NCI-H2196 (cell line): ENCODE results near the gene FSD1.
"Not testable (repeated sequence)": the region's sequence is repeated elsewhere in the genome, so short reads cannot be mapped to it uniquely, and the experiment has no call there.

Experiments
- DNase-seq: peaks from one replicate; lab custom pipeline; 2025; ENCODE audit not compliant: unreplicated experiment; lab: John Stamatoyannopoulos, UW

Gene FSD1

DNA sequence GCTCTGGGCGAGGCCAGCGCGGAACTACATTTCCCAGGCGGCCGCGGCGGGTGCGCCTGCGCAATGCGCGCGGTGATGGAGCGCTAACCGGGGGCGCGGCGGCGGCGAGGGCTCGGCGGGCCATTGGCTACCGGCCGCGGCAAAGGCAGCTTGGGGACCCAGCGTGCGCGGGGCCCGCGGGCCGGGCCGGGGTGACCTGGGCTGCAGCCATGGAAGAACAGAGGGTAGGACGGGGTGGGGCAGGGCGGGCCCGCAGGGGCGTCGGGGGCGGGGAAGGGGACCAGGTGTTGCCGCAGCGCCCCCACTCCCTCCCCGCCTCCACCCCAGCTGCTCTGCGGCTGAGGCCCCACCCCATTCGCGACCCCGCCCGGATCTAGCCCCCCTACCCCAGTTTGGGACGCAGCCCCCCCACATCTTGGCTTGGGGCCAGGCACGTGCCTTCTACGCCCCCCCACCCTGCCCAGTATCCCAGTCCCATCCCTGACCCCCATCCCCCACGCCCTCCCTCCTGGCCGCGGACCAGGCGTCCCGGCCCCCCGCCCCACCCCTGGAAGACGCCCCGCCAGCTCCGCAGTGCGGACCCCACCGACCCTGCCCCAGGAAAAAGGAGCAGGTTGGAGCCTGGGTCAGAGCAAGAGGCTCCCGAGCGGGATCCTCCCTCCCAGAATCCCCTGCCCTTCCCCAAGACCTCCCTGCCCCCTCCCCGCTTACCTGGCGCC lies at the start of gene FSD1:
TSS of gene FSD1 (plus strand) at position 61 of the 719 bp plus-strand sequence. CDS start at position 210, 149 bp downstream.
- peak; percentile 79 for DNase-seq

DNA sequence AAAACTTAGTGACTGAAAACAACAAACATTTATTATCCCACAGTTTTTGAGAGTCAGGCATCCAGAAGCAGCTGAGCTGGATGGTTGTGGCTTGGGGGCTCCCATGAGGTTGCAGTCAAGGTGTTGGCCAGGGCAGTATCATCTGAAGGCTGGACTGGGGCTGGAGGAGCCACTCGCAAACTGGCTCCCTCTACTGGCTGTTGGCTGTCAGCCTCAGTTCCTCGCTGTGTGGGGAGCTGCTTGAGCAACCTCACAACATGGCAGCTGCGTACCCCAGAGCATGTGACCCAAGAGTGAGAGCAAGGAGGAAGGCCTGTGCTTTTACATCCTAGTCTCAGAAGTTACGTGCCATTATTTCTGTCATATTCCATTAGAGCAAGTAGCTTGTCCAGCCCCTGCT lies 47.8 kb upstream of the FSD1 start:
- DNase-seq: no peak

GRCh38 chr19:4257025-4257424 lies 47.4 kb upstream of the FSD1 start:
- no peak for DNase-seq

DNA sequence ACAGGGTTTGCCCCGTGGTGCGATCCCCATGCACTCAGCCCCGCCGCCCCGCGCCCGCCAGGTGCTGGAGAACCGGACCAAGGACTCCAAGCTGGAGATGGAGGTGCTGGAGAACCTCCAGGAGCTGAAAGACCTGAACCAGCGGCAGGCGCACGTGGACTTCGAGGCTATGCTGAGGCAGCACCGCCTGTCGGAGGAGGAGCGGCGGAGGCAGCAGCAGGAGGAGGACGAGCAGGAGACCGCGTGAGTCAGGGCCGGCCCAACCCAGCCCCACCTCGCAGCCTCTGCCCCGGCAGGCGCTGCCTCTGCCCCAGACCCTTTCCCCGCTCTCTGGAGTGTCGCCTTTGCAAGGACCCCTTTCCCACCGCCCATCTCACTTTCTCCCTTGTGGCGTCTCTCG lies 46.2 kb upstream of the FSD1 start:
- DNase-seq: no peak

GRCh38 chr19:4260613-4261191 lies 43.7 kb upstream of the FSD1 start:
- no peak for DNase-seq

DNA sequence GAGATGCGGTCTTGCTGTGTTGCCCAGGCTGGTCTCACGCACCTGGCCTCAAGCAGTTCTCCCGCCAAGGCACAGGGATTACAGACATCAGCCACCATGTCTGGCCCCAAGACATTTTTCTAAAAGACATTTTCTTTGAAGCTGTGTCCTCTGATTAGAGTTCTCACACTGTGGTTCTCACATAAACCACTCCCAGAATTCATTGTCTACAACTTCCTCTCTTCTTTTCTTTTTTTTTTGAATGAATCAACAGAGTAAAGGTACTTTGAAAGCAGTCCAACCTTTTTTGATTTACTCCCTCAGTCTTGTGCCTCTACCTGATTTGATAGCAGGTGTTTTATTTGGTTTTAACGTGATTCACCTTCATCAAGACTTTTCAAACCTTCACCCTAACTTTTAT lies 39.6 kb upstream of the FSD1 start:
- no peak for DNase-seq

DNA sequence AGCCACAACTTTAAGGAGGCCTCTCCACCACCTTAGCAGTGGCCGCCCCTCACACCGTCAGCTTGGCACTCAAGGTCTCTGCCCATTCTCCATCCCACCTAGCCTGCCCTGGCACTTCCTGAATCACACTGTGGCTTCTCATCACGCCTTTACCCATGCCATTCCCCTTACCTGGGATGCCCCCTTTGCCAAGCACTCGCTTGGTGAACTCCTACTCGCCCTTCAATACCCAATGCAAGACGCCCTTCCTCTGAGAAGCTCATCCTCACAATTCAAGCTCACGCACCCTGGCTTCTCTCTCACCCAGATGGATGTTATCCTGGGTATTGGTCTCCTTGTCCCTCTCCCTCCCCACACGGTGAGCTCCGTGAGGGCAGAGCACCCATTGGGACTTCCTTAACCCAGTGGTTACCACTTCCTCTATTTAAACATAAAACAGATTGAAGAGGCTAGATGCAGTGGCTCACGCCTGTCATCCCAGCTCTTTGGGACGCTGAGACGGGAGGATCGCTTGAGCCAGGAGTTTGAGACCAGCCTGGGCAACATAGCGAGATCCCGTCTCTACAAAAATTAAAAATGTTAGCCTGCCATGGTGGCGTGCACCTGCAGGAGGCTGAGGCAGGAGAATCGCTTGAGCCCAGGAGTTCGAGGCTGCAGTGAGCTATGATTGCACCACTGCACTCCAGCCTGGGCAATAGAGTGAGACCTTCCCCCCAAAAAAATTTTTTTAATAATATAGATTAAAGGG lies 38.0 kb upstream of the FSD1 start:
- no peak for DNase-seq

- DNase-seq: peak; percentile 46
Measured at GRCh38 chr19:4267101-4267900, 37.1 kb upstream of the FSD1 start.

DNA sequence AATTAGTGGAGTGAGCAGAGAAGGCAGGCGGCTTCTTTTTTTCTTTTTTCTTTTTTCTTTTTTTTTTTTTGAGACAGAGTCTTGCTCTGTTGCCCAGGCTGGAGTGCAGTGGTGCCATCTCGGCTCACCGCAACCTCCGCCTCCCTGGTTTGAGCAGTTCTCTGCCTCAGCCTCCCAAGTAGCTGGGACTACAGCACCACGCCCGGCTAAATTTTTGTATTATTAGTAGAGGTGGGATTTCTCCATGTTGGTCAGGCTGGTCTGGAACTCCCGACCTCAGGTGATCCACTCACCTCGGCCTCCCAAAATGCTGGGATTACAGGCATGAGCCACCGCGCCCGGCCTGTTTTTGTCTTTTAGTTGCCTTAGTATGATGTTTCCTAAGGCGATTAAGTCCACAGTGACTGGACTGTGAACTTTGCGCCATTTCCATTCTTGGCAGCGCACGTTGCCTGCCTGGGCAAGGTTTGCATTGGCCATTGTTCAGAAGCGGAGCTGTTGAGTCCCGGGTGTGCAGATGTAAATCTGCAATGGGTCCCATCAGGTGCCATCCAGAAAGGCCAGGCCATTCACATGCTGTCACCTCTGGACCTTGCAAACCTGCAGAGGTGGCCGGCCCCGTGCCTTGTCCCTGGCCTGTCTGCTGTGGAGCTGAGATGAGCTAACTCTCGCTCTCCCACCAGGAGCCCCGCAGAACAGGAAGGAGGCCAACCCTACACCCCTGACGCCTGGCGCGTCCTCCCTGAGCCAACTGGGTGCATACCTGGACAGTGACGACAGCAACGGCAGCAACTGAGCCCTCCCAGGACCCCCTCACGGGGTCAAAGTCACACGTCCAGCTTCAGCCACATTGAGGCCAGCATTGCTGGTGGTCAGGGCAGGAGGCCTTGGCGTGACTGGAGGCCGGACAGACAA lies 36.2 kb upstream of the FSD1 start:
- no peak for DNase-seq

DNA sequence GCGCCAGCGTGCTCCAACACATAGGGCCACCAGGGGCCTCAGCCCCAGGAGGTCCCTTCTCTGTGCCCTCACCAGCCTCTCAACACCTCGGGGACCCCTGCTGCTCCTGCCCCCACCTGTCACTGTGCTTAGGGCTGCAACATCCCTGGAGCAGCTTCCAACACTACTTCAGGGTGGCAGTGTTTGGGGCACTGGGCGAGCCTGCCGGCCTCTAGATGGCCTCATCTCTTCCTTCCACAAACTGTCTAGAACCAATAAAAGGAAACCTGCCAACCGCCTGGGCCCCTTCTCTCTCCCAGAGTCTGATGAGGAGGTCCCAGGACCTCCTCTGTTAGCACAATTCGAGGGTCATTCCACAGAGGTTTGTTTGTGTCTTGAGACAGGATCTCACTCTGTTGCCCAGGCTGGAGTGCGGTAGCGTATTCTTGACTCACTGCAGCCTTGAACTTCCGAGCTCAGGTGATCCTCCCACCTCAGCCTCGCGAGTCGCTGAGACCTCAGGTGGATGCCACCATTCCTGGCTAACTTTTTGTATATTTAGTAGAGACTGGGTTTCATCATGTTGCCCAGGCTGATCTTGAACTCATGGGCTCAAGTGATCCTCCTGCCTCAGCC lies 35.5 kb upstream of the FSD1 start:
- DNase-seq: no peak

DNA sequence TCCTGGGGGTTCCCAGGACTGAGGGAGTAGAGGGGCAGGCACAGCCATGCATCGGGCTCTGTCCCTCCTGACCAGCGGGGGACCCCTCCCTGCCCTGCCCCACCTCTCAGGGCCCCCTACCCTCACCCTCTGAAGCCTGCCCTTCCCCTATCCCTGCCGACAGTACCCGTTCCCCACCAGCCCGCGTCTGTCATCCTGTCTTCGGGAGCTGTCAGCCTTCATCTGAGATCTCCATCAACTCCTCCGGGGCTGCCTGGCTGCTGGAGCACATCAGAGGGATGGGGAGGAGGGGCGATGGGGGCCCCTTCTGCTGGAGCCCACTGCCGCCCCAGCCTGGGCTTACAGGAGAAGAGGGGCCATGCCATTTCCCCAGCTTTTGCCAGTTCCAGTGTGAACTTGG lies 31.5 kb upstream of the FSD1 start:
- no peak for DNase-seq

- not testable (repeated sequence) for DNase-seq
Measured at GRCh38 chr19:4274321-4274686, 30.1 kb upstream of the FSD1 start.

GRCh38 chr19:4277191-4277696 lies 27.2 kb upstream of the FSD1 start:
- DNase-seq: no peak

DNA sequence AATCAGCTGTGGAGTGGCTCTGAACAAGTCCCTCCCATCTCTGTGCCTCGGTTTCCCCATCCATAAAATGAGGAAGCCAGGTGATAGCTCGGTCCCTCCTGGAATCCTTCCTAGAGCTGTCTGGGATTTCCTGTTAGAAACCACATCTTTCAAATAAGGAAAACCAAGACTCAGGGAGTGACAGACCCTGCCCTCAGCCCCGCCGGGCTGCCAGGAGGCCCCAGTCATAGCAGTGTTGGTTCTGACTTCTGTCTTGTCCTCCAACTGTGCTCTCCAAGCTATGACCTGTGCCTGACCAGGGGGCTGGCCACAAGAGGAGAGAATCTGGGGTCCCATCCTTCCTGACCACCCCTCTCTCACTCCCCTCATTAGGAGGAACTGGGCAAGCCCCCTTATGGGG lies 26.4 kb upstream of the FSD1 start:
- no peak for DNase-seq

- no peak for DNase-seq
Measured at GRCh38 chr19:4278419-4279266, 25.8 kb upstream of the FSD1 start, which contains the start of gene SHD. SHD (plus strand) TSS chr19:4279266; CDS start chr19:4280064, 798 bp downstream.

GRCh38 chr19:4279267-4279529 lies 25.2 kb upstream of the FSD1 start:
- DNase-seq: no peak

GRCh38 chr19:4279530-4280422 lies 24.6 kb upstream of the FSD1 start:
- no peak for DNase-seq
